ENCODE results near the gene STX8.

STX8 gene

DNA sequence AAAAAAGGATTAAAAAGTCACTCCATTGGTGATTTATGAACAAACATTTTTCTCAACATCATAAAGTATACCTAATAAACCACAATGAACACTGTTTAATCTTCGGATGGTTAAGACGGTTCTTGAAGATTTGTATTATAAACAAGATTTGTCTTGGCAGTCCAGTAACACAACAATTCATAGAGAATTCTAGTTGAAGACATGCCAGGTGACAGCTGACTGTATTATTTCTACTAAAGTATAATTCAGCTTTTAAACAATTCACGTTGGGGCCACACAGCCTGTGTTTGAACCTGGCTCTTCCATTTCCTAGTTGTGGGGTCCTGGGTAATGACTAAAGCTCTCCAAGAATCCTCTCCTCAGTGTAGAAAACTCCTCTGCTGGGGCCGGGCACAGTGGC lies 22.0 kb downstream of the STX8 start:
- TF ChIP-seq, protein P1, sequence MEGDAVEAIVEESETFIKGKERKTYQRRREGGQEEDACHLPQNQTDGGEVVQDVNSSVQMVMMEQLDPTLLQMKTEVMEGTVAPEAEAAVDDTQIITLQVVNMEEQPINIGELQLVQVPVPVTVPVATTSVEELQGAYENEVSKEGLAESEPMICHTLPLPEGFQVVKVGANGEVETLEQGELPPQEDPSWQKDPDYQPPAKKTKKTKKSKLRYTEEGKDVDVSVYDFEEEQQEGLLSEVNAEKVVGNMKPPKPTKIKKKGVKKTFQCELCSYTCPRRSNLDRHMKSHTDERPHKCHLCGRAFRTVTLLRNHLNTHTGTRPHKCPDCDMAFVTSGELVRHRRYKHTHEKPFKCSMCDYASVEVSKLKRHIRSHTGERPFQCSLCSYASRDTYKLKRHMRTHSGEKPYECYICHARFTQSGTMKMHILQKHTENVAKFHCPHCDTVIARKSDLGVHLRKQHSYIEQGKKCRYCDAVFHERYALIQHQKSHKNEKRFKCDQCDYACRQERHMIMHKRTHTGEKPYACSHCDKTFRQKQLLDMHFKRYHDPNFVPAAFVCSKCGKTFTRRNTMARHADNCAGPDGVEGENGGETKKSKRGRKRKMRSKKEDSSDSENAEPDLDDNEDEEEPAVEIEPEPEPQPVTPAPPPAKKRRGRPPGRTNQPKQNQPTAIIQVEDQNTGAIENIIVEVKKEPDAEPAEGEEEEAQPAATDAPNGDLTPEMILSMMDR (IDR thresholded peaks at IDR 0.05; ENCODE audit: low read depth, low read length) = no peak
- H3K4me3 ChIP-seq (ENCODE audit: low read depth, low read length) = no peak overlapping the region

DNA sequence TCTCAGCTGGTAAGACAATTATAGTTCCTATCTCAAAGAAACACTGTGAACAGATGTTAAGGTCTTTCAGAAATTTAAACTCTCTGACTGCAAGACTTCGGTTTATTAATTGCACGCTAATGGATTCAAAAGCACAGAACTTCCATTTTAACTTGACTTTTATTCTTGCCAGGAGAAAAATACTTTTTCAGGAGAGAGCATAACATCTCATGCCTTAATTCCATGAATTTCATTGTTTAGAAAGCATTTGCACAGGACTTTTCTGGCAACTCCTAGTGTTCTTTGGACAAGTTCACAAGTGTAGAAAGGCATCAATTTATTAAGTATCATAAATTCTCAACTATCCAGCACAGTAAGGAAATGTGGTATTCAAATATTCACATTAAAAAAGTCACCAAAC lies 22.4 kb downstream of the STX8 start:
- TF ChIP-seq, protein P1 (IDR thresholded peaks at IDR 0.05; ENCODE audit: low read depth, low read length) = no peak
- H3K4me3 ChIP-seq (ENCODE audit: low read depth, low read length) = no peak overlapping the region

- TF ChIP-seq, protein P1 (IDR thresholded peaks at IDR 0.05; ENCODE audit: low read depth, low read length) = no peak
- H3K4me3 ChIP-seq (ENCODE audit: low read depth, low read length) = no peak overlapping the region
Observed at GRCh38 chr17:9549215-9549614, 26.4 kb downstream of the STX8 start.

- TF ChIP-seq, protein P1 (IDR thresholded peaks at IDR 0.05; ENCODE audit: low read depth, low read length) = no peak
- no peak overlapping the region for H3K4me3 ChIP-seq (ENCODE audit: low read depth, low read length)
Observed at GRCh38 chr17:9544221-9544620, 31.4 kb downstream of the STX8 start.

GRCh38 chr17:9541718-9542117 lies 33.9 kb downstream of the STX8 start:
- H3K4me3 ChIP-seq (ENCODE audit: low read depth, low read length) = no peak overlapping the region
- TF ChIP-seq, protein P1 (IDR thresholded peaks at IDR 0.05; ENCODE audit: low read depth, low read length) = no peak

DNA sequence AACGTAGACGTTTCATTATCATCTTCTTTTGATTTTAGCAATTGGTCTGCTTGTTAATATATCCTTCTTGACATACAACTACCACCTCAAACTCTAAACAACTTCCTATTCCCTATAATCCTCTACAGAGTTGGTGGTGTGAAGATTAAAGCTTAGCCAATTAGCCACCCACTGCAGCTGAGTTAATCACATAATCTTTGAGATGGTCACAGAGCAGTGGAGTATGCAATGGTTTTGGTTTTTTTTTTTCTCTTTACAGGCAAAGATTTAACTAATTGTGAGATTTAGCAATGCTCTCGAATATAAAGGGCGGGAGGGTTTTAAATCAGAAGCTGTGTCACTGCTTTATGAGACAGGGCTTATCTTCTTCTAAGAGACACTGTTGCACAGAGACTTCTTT lies 37.0 kb downstream of the STX8 start:
- TF ChIP-seq, protein P1 (IDR thresholded peaks at IDR 0.05; ENCODE audit: low read depth, low read length) = no peak
- H3K4me3 ChIP-seq (ENCODE audit: low read depth, low read length) = no peak overlapping the region

DNA sequence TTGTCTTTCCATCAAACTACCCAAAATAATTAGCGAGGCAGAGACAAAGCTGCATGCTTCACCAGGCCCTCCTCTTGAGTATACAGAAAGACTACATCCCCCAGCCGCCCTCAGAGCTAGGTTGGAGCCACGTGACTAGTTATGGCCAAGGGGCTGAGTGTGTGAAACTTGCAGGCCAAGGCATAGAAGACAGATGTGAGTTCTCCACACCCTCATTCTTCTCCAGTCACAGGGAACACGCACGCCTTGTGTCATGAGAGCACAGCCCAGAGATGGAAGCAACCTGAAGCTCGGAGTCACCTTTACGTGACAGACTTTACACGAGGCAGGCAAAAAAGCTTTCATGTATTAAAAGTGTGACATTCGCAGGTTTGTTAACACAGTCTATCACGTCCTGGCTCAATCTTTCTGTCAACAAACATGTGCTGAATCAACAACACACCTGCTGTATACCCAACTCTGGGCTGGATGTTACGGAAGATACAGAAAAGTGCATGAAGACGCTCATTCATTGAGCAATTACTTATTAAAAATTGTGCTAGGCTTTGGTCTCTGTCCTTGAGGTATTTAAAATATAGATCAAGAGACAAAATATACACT lies 38.3 kb downstream of the STX8 start:
- TF ChIP-seq, protein P1 (IDR thresholded peaks at IDR 0.05; ENCODE audit: low read depth, low read length) = no peak
- H3K4me3 ChIP-seq (ENCODE audit: low read depth, low read length) = no peak overlapping the region
